Measurements from ENCODE around the gene NFATC2.

NFATC2 gene

DNA sequence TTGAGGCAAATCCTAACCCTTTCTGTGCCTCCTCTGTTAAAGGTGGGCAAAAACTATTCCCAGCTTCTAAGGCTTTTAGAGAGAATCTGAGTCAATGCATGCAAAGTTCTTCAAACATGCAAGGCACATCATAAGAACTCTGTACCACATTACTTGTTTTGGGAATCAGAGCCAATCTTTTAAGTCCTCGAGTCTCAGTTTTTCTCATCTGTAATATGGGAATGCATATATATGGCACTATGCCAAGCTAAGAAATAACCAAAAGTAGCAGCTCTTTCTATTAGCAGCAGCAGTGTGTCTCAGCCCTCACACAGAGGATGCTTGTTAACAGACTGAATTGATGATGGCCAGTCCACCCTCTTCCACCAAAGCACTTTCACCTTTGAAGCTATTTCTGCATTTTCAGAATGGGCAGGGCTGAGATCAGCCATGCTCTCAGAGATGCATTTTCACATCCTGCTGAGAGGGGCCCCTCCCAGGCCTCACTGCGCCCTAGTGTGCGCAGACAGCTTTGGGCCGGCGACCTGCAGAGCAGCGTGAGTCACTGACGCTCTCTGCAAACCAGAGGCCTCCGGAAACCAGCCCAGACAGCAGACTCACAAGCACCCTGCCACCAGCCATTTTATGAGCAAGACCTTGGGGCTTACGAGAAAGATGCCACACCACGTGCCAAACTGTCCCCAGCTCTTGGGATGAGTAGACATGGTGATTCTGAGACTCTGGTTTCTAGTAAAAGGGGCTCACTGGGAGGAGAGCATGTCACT lies 138.0 kb downstream of the NFATC2 start:
- no peak for FAIRE-seq

DNA sequence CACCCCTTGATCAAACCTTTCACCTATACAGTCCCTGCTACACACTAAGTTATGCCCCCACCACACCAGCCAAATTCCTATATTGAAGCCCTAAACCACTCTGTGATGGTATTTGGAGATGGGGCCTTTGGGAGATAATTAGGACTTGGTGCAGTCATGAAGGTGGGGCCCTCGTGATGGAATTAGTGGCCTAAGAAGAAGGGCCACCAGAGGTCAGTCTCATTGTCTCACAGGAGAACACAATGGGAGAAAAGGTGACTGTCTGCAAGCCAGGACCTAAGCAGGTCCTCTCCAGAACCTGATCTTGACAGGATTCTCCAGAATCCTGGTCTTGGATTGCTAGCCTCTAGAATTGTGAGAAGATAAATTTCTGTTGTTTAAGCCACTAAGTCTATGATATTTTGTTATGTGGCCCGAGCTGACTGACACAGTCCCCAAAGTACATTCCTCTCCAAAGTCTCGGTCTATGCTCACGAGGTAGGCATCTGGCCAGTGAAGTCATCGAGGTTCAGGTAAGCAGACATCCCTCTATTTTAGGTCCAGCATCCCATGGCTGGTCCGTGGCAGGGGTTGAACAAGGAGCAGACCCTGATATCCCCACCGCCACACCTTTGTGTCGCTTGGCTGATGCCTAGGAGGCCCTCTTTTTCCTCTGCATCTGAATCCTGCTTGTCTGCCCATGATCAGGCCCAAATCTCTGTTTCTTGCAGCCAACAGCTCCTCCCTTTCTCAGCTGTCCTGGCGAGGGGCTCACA lies 138.9 kb downstream of the NFATC2 start:
- no peak for FAIRE-seq

DNA sequence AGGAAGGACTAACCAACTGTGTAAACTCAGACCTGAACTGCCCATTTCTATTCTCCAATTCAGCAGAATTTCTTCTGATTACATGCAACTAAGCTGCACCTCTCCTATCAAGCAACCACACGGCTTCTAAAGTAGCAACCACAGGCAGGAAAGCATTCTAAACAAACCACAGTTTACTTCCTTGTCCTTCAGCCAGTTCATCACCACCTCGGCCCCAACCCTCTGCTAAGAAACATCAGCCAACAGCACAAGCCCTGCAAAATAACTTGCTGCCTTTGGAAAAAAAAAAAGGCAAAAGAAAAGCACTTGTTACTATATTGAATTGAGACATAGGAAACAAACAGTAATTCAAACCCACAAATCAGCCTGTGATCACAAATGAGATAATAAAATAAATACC lies 140.3 kb downstream of the NFATC2 start:
- no peak for FAIRE-seq

DNA sequence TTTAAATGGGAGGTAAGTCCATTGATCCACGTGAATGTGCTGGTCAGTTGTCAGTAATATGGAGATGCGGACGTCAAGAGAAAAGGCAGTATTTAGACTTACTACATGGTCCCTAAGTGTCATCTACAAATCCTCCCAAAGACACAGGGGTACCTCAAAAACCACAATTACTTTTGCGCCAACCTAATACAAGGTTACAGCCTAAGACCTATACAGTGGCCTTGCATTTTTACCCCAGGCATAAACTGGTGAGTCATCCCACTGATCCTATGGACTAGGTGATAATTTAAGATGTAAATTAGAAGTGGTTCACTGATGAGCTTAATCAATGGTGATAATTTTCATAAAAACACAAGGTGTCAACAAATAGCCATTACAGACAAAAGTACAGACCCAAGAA lies 141.0 kb downstream of the NFATC2 start:
- FAIRE-seq: no peak

DNA sequence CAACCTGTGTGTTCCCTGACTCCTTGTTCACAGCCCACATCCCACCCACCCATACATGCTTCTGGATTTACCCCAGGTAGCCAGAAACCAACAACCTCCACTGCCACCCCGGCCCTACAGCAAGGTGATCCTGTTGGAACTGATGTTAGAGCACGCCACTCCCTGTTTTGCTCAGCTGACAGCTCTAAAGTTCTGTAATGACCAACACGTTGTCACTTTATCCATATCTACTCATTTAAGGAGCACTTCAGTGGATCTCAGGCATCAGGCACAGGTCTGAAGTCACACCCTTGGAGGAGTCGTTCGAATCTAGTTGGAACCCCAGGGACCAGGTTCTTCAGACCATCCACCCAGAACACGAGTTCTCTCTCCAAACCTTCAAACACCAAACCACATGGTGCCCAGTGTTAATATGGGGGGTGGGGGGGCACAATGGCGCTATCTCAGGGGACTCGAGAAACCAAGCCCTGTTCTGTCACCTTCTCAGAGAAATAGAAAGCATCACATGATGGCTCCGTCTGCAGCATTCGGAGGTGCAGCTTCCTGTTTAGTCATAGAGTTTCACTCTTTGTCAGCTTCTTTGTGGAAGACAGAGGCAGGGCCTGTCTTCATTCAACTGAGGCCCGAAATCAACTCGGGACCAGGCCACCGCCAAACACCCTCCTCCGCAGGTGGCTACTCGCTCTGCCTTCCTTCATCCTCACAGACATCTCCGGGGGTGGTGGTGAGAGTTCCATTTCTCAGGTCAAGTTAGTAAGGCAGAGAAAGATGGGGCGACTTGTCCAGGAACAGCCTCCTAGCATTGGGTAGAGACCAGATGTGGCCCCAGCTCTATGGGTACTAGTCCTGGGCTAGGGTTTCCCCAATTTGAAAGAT lies 142.2 kb downstream of the NFATC2 start:
- FAIRE-seq: no peak

DNA sequence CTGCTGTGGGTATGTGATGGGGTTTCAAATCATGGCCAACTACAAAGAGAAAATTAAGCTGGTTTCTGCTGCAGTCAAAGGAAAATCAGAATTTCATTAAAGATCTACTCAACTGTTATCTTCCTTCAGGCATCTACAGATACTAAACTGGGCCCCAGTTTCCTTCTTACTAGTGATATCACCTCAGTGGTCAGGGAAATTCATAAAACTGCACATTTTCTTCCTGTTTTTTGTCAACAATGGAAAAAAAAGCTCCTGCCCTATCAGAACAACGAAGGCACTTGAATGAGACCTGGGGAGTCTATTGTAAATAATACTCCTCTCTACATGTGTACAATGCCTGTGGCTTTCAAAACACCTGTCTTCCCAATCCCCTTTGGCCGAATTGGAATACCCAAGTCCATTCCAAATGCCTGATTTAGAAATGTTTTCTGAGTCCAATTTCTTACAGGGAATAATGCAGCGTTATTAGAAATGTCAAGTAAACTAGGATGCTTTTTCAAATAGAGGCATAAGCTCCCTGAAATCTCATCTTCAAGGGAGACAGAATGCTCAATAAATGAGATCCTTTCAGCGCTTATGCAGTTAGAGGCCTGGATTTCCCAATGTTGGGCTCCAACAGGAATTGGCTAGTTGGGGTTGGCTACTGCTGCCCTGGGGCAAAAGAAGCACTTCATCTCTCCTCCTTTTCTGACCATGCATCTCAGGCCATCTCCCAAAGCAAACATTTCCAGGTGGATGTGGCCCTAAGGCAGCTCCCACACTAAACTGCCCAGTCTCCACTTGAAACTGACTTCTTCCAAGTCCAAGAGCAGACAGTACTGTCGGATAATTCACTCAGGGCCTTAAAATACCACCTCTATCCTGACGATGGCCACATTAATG lies 143.3 kb downstream of the NFATC2 start:
- no peak for FAIRE-seq

DNA sequence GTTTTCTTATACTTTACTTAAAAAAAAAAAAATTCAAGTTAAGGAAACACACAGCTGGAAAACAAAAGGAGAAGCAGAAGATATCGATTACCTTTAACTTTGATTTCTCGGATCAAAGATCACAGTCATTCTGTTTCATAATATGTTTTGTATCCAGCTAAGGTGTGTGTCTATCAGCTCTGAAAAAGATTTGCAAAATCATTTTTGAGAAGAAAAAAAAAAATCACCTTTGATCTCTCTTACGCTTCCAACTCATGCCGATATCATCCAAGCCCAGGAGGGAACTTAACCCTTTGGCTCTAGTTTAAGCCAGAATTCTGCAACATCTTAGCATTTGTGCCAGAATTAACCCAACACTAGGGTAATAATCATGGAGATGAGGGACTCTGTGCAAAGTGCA lies 144.0 kb downstream of the NFATC2 start:
- no peak for FAIRE-seq

DNA sequence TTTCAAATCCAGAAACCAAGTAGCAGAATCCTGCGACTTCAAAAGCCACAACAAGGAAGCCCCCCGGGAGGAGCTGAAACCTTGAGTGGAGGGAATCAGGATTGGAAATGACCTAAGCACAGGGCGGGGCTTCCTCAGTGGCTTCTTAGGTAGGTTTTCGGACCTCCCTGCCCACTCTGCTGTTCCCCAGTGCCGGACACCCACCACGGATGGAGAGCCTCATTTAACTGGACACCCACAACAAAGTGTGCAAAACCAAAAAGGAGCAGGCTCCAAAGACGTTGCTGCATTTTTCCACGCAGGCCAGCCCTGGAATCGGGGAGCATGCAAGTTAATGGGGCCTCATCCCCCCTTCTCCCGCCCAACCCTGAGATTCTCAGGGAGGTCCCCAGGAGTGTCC lies 144.4 kb downstream of the NFATC2 start:
- no peak for FAIRE-seq

DNA sequence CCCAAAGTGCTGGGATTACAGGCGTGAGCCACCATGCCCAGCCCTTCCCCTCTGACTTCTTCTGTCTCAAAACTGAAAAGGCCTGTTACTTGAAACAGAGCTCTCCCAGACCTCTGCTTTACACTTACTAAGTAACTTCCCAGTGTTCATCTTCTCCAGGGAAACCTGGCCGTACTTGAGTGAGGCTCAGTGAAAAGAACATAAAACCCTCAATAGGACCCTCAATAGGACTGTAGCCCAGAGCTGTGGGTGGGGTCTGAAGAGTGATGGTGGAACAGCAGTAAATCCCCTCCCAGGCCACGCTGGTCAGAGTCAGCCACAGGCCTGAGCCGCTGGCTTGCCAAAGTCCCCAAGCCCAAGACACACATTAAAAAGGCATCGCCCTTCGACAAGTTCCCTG lies 145.4 kb downstream of the NFATC2 start:
- FAIRE-seq: no peak

DNA sequence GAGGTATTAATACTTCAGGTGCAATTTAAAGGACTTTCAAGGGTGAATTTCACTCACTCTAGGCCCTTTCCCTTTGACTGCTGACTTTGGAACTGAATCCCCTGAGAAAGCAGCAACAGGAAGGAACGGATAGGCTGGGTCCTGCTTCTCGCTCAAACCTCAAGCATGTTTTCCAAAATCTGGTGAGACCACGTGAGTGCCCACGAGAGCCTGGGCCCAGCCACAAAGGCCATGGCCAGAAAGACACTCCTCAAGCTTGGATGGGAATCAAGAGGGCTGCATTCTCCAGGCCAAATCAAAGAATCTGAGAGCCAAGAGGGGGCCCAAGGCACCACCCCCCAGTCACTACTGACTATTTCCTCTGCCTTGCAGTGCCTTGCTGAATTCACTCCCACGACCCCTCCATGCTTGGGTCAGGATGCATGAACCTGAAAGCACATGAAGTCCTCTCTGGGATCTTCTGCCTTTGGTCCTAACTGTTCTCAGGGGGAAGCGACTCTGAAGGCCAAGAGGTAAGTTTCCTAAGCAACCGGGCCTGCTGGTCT lies 146.1 kb downstream of the NFATC2 start:
- FAIRE-seq: no peak

DNA sequence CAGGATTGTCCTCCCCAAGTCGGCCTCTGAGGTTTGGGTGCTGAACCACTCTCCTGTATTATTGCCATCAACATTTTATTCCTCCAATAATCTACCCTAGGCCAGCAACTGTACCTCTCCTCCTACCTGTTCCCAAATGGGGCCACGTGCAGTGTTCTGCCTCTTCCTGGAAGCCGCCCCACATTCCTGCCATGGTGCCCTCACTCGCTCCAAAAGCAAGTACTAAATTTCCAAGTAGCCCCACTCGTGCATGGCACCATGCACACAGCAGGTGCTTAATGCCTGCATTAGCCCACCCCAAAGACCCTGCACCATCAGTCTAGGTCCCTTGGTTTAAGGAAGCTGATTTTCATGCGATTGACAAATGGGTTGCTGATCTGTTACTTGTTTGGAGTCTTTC lies 147.8 kb downstream of the NFATC2 start:
- FAIRE-seq: no peak

DNA sequence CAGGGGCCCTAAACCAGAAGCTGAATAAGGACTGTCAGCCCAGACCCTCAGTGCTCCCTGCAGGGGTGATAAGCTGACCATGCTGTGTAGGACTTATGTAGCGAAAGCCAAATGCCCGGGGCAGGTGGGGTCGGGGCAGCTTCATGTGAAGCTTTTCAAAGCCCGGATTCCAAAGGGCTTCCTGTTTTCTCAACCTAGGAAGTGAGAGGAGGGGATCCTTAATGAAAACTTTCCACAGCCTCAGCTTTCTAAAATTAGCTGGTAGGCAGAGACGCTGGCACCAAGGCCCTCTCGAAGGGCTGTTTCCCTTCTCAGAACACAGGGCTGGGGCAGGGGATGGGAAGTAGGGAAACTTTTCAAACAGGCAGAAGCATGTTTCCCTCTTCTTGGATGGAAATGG lies 148.9 kb downstream of the NFATC2 start:
- FAIRE-seq: no peak

DNA sequence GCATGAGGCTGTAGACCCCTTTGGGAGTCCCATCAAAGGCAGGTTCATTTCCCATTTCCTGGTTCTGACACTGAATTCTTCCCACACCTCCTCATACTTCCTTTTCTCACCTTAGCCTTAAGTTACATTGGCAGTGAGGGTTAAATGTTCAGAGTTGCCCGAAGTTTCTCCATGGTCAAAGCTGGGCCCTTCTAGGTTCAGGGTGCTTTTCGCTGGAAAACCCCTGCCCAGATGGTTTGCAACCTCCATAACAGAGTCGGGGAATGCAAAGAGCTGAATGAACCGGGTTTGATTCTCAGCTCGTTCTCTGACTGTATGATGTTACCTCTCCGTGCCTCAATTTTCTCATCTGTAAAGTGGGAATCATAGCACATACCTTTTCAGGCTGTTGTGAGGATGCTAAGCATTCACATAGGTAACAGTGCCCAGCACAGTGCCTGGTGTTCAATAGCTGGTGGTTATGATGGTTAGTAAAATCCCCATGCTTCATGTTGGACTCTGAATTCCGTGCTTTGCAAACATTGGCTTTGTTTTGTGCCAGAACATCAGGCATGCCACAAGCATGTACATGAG lies 149.8 kb downstream of the NFATC2 start:
- FAIRE-seq: no peak

DNA sequence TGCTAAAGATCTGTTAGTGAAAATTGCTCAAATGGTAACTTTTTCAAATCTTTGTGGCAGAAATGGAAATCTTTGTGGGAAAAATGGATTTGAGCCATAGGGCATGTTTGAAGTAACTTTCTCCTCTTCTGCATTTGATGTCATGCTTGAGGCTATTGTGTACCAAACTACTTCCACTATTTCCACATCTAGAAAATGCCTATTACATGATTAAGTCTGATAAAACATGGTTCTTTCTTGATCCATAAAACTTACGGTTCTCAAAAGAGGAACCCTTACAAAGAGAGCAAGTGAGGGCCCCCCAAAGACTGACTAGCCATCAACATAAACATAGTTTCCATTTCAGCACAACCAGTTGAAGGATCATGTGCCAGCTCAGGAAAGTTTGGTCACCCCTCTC lies 150.6 kb downstream of the NFATC2 start:
- FAIRE-seq: no peak

DNA sequence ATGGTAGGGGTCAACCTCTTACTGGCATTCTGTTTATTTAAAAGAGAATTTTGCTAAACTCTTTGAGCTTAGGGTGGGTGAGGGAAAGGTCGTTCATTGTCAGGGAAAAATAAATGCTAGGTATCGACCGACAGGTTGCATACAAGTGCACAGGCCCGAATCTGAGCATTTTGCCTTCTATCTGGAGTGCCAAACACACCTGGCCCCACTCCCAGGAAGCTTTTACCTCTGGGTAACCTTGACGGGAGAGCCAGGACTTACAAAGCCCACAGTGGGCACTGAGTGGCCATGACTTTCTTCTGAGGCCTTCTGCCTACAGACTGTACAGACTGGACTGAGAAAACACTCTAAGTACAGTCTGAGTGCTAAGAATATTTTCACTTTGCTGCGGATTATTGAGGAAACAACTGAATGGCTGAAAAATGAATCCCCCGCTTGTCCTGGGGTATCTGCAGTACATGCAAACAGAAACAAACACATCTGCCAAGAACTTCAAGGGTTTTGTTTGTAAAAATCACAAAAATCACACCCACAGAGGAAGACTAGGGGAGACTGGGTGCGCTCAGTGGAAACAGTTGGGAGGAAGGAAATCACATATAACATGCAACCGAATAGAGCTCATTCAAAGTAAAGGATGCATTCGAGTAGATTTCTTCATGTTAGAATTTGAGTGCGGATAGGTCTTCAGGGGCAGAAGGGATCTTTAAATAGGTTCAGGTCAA lies 152.8 kb downstream of the NFATC2 start:
- no peak for FAIRE-seq

DNA sequence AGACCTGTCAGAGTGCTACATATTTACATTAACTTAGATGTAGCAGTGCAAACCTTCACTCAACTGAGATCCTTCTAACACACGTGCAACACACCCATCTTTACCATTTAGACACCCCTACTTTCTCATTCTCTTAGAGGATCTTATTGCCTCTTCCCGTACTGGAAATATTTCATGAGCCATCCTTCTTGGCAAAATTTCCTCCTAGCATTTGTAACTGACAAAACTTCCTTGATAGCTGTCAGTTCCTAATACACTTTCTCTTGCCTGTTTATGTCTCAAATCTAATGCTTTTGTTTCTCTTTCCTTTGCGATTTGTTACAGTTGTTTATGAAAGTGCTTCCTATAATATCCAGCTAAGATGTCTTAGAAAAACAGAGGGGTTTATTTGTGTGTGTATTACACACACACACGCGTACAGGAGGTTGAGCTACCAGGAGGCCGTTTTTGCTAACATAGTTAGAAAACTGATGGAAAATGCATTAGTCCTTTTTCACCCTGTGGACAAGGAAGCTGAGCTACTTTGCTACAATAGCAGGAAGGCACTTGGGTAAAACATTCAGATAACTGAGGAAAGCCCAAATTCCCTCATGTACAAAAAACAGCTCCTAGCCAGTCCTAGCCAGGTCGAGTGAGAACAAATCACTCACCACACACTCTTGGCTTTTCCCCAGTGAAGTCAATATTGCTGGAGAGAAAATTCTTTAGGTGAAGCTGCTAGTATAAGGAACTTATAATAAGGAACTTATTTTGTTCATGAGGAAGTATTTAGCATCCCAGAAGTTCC lies 153.6 kb downstream of the NFATC2 start:
- FAIRE-seq: no peak

DNA sequence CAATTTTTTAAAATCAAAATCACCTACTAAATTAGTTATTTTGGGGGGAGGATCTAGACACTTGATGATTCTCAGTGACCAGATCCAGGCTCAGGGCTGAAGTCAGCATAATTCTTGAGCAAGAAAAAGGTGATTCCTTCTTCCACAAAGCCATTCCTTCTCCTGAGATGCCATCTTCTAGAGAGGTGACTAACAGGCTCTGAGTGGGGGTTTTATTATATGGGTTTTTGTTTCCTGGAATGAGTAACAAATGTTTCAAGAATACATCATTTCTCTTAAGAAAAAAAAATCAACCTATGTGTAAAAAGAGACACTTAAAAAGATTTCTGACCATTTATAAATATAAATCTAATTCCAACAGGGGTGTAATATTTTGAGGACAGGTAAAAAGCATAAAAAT lies 154.3 kb downstream of the NFATC2 start:
- FAIRE-seq: no peak

DNA sequence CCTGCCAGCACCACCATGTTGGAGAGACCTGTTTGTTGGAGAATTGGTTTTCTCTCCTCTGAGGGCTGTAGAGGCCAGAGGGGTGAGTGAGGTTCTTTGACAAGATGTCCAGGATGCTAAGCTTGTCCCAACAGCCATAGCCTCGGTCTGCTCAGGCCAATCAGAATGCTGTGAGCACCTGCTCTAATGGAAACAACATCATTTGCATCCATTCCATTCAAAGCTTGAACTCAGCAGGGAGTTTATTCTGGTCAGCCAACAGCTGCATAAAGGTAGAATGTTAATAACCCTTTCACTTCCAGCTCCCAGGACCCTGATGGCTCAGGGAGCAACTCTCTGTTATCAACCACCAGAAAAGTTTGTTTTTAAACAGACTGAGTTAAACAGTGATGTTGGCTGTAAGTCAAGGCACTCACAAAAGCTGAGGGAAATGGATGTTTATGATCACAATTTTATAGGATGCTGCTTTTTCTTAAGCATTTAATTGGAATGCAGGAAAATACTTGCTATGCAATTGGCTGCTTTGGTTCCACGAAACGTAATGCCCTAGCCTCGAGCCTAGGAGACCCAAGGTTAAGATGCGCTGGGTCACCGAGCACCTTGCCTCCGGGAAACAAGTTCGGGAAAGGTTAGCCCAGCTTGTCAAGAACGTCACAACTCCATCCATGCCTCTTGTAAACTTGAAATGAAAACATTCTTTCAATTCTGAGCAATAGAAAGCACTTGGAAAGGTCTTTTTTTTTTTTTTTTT lies 155.2 kb downstream of the NFATC2 start:
- FAIRE-seq: no peak

DNA sequence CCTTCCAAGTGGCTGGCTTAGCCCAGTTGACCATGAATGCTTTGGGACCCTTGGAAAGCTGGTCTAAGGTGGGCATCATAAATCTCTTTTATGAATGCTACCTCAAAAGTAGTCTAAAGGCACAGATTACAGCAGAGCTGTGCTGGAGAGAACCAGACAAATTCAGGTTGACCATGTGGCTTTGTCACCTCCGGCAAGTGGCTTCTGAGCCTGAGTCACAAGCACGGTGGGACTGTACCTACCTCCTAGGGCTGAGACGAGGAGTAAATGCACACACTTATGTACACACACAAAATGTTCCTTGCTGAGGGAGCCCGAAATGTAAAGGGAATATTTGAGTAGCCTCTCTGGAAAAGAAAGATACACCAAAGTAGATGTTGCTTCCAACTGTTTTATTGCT lies 155.9 kb downstream of the NFATC2 start:
- no peak for FAIRE-seq

All from TTC549 (cell line).